ENCODE results near the gene LAMB3.

DNA sequence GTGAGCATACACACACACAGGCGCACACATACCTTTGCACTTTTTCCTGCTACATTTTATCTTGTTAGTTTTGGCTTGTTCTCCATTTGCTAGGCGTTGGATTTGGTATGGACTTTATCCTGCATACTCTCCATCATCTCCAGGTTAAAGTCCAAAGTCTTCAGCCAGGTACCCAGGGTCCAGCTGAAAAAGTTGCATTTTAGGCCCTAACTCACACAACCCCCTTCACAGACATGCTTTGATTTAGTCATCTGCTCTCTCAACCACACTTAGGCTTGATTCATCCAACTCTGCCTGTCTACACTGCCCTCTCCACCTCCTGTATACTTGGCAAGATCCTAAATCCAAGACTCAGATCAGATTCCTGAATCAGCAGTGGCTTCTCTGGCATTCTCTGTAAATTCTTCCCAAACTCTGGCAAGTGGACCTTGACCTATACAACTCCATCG is 10.7 kb upstream of the LAMB3 start:
- TF ChIP-seq, protein P1, sequence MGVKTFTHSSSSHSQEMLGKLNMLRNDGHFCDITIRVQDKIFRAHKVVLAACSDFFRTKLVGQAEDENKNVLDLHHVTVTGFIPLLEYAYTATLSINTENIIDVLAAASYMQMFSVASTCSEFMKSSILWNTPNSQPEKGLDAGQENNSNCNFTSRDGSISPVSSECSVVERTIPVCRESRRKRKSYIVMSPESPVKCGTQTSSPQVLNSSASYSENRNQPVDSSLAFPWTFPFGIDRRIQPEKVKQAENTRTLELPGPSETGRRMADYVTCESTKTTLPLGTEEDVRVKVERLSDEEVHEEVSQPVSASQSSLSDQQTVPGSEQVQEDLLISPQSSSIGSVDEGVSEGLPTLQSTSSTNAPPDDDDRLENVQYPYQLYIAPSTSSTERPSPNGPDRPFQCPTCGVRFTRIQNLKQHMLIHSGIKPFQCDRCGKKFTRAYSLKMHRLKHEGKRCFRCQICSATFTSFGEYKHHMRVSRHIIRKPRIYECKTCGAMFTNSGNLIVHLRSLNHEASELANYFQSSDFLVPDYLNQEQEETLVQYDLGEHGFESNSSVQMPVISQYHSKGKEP (tag by site-specific recombination; IDR thresholded peaks at IDR 0.05), result no peak
- TF ChIP-seq, protein P2, sequence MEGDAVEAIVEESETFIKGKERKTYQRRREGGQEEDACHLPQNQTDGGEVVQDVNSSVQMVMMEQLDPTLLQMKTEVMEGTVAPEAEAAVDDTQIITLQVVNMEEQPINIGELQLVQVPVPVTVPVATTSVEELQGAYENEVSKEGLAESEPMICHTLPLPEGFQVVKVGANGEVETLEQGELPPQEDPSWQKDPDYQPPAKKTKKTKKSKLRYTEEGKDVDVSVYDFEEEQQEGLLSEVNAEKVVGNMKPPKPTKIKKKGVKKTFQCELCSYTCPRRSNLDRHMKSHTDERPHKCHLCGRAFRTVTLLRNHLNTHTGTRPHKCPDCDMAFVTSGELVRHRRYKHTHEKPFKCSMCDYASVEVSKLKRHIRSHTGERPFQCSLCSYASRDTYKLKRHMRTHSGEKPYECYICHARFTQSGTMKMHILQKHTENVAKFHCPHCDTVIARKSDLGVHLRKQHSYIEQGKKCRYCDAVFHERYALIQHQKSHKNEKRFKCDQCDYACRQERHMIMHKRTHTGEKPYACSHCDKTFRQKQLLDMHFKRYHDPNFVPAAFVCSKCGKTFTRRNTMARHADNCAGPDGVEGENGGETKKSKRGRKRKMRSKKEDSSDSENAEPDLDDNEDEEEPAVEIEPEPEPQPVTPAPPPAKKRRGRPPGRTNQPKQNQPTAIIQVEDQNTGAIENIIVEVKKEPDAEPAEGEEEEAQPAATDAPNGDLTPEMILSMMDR (tag by site-specific recombination; IDR thresholded peaks at IDR 0.05), result no peak
- no peak for TF ChIP-seq KLF9 (tag by site-specific recombination; IDR thresholded peaks at IDR 0.05; ENCODE audit: low read depth)
- TF ChIP-seq YY1 (tag by site-specific recombination; IDR thresholded peaks at IDR 0.05), result no peak
- TF ChIP-seq SETDB1 (IDR thresholded peaks at IDR 0.05; ENCODE audit: insufficient read length, low read length), result no peak
- TF ChIP-seq ZNF660 (tag by site-specific recombination; IDR thresholded peaks at IDR 0.05), result no peak
- TF ChIP-seq HOXA7 (CRISPR knock-in tag; IDR thresholded peaks at IDR 0.05; ENCODE audit: borderline replicate concordance), result no peak
- no peak for TF ChIP-seq ZNF664 (tag by site-specific recombination; IDR thresholded peaks at IDR 0.05)
- no peak for TF ChIP-seq ZNF404 (tag by site-specific recombination; IDR thresholded peaks at IDR 0.05)

Data from HEK293 (cell line).